ENCODE results near the gene ARPC2. TPM values are rescaled to one million over a fixed set of nuclear protein-coding genes. Genes with fewer than 3 reads are reported as not detected.

The ARPC2 gene
- total RNA-seq, 4 donors from 2014 or later = 275 to 314 (median 287) TPM

- Histone ChIP-seq H3K36me3 (no peaks in the 10 kb centered on the region), H3K4me1 (peaks cover 12 to 57% (median 31%) of the 10 kb centered on the region in 3 donors), H3K27me3 (no peaks in the 10 kb centered on the region), H3K9me3 (no peaks in the 10 kb centered on the region), H3K4me3 (peak overlapping the region; percentile 72 to 94), H3K27ac (peak overlapping the region; percentile 90 to 96 (median 93))
- WGBS, 2 donors (ENCODE audit: low coverage in 1 of 2) = 0 to 1% methylated on average over 8 to 16 of the region's 47 CpGs
- ATAC-seq = peak; percentile 50
- no peak for TF ChIP-seq EP300 (IDR thresholded peaks at IDR 0.05)
- no peak for TF ChIP-seq CTCF (IDR thresholded peaks at IDR 0.05)
- no peak for TF ChIP-seq POLR2AphosphoS5 (IDR thresholded peaks at IDR 0.05)
- TF ChIP-seq POLR2A (IDR thresholded peaks at IDR 0.05) = no peak
These were observed 625 bp downstream of the ARPC2 start for GRCh38 chr2:218217360-218218267.

GRCh38 chr2:218218268-218219185, 1.5 kb downstream of the ARPC2 start:
- peaks cover 15 to 66% (median 31%) of the 10 kb centered on the region in 3 donors for H3K4me1 ChIP-seq
- no peaks in the 10 kb centered on the region for H3K27me3 ChIP-seq
- 6 to 17% methylated on average over 4 of the region's 4 CpGs for WGBS, 2 donors (ENCODE audit: low coverage in 1 of 2)
- peak overlapping the region; percentile 90 to 96 (median 93) for H3K27ac ChIP-seq
- no peak for ATAC-seq
- TF ChIP-seq POLR2AphosphoS5 (IDR thresholded peaks at IDR 0.05) (no peak), CTCF (IDR thresholded peaks at IDR 0.05) (no peak), EP300 (IDR thresholded peaks at IDR 0.05) (no peak), POLR2A (IDR thresholded peaks at IDR 0.05) (no peak)
- H3K4me3 ChIP-seq = peak overlapping the region; percentile 72 to 94
- no peaks in the 10 kb centered on the region for H3K36me3 ChIP-seq
- no peaks in the 10 kb centered on the region for H3K9me3 ChIP-seq

GRCh38 chr2:218219934-218220333, 2.9 kb downstream of the ARPC2 start:
- no peak for TF ChIP-seq EP300 (IDR thresholded peaks at IDR 0.05)
- 37 to 38% methylated on average over 2 of the region's 2 CpGs for WGBS, 2 donors (ENCODE audit: low coverage in 1 of 2)
- H3K4me3 ChIP-seq = peak overlapping the region in 1 of 2 donors; percentile 94
- ATAC-seq = no peak
- peak overlapping the region in 2 of 4 donors; percentile 90 to 92 for H3K27ac ChIP-seq
- peaks cover 15 to 79% (median 31%) of the 10 kb centered on the region in 3 donors for H3K4me1 ChIP-seq
- no peaks in the 10 kb centered on the region for H3K9me3 ChIP-seq
- H3K36me3 ChIP-seq = peaks cover 0 to 7% of the 10 kb centered on the region in 2 donors
- H3K27me3 ChIP-seq = no peaks in the 10 kb centered on the region

GRCh38 chr2:218221000-218221399, 4.0 kb downstream of the ARPC2 start:
- TF ChIP-seq CTCF (IDR thresholded peaks at IDR 0.05) (no peak), EP300 (IDR thresholded peaks at IDR 0.05) (no peak), POLR2A (IDR thresholded peaks at IDR 0.05) (no peak), POLR2AphosphoS5 (IDR thresholded peaks at IDR 0.05) (no peak)
- H3K4me1 ChIP-seq = peaks cover 15 to 77% (median 31%) of the 10 kb centered on the region in 3 donors
- WGBS, 2 donors (ENCODE audit: low coverage in 1 of 2) = 50 to 80% methylated on average over 1 to 5 of the region's 5 CpGs
- peak overlapping the region in 1 of 4 donors; percentile 18 for H3K27ac ChIP-seq
- H3K36me3 ChIP-seq = peaks cover 0 to 16% of the 10 kb centered on the region in 2 donors
- no peaks in the 10 kb centered on the region for H3K9me3 ChIP-seq
- no peaks in the 10 kb centered on the region for H3K27me3 ChIP-seq
- no peak for ATAC-seq
- H3K4me3 ChIP-seq = no peak overlapping the region

- Histone ChIP-seq H3K27ac (no peak overlapping the region), H3K4me1 (peaks cover 15 to 71% (median 30%) of the 10 kb centered on the region in 3 donors), H3K36me3 (peaks cover 0 to 36% of the 10 kb centered on the region in 2 donors), H3K9me3 (no peaks in the 10 kb centered on the region), H3K4me3 (no peak overlapping the region), H3K27me3 (no peaks in the 10 kb centered on the region)
- WGBS, 2 donors (ENCODE audit: low coverage in 1 of 2) = 48 to 74% methylated on average over 5 of the region's 5 CpGs
- no peak for ATAC-seq
- no peak for TF ChIP-seq EP300 (IDR thresholded peaks at IDR 0.05)
- TF ChIP-seq CTCF (IDR thresholded peaks at IDR 0.05) = no peak
- TF ChIP-seq POLR2AphosphoS5 (IDR thresholded peaks at IDR 0.05) = no peak
- TF ChIP-seq POLR2A (IDR thresholded peaks at IDR 0.05) = no peak
These were observed 6.1 kb downstream of the ARPC2 start for GRCh38 chr2:218223046-218223445.

Measured in gastroesophageal sphincter (tissue), 4 donors.